ENCODE results near the gene FAM107B.

DNA sequence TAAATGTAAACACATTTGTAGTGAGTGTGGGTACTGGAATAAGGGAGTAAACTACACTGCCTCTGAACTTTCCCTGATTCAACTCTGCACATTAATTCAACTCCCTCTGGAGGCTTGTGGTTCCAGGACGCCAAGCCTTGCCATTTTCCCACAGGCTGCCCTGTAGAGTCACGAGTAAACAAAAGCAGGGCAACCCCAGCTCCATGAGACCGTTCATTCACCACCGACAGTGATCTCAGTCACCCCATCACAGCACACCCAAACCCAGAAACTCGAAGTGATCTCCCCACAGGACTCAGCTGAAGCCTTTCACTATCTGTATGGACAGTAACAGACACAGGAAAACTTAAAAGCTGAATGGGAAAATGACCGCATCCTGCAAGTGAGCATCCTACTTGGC, 225.2 kb downstream of the FAM107B start:
- TF ChIP-seq KDM1A (IDR thresholded peaks at IDR 0.05; ENCODE audit: borderline replicate concordance, low read length) (no peak), EZH2 (IDR thresholded peaks at IDR 0.05; ENCODE audit: low read depth, low read length, severe bottlenecking) (no peak), TEAD4 (IDR thresholded peaks at IDR 0.05; ENCODE audit: low read depth, low read length) (no peak), SP2 (IDR thresholded peaks at IDR 0.05; ENCODE audit: low read length) (no peak)
- TF ChIP-seq, protein P1, sequence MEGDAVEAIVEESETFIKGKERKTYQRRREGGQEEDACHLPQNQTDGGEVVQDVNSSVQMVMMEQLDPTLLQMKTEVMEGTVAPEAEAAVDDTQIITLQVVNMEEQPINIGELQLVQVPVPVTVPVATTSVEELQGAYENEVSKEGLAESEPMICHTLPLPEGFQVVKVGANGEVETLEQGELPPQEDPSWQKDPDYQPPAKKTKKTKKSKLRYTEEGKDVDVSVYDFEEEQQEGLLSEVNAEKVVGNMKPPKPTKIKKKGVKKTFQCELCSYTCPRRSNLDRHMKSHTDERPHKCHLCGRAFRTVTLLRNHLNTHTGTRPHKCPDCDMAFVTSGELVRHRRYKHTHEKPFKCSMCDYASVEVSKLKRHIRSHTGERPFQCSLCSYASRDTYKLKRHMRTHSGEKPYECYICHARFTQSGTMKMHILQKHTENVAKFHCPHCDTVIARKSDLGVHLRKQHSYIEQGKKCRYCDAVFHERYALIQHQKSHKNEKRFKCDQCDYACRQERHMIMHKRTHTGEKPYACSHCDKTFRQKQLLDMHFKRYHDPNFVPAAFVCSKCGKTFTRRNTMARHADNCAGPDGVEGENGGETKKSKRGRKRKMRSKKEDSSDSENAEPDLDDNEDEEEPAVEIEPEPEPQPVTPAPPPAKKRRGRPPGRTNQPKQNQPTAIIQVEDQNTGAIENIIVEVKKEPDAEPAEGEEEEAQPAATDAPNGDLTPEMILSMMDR (IDR thresholded peaks at IDR 0.05; ENCODE audit: control extremely low read depth in 1 of 3, insufficient read depth in 1 of 3, low read depth in 1 of 3, low read length in 3 of 3) = no peak
- TF ChIP-seq, protein P2, sequence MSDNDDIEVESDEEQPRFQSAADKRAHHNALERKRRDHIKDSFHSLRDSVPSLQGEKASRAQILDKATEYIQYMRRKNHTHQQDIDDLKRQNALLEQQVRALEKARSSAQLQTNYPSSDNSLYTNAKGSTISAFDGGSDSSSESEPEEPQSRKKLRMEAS (IDR thresholded peaks at IDR 0.05) = no peak
- TF ChIP-seq, protein P3, sequence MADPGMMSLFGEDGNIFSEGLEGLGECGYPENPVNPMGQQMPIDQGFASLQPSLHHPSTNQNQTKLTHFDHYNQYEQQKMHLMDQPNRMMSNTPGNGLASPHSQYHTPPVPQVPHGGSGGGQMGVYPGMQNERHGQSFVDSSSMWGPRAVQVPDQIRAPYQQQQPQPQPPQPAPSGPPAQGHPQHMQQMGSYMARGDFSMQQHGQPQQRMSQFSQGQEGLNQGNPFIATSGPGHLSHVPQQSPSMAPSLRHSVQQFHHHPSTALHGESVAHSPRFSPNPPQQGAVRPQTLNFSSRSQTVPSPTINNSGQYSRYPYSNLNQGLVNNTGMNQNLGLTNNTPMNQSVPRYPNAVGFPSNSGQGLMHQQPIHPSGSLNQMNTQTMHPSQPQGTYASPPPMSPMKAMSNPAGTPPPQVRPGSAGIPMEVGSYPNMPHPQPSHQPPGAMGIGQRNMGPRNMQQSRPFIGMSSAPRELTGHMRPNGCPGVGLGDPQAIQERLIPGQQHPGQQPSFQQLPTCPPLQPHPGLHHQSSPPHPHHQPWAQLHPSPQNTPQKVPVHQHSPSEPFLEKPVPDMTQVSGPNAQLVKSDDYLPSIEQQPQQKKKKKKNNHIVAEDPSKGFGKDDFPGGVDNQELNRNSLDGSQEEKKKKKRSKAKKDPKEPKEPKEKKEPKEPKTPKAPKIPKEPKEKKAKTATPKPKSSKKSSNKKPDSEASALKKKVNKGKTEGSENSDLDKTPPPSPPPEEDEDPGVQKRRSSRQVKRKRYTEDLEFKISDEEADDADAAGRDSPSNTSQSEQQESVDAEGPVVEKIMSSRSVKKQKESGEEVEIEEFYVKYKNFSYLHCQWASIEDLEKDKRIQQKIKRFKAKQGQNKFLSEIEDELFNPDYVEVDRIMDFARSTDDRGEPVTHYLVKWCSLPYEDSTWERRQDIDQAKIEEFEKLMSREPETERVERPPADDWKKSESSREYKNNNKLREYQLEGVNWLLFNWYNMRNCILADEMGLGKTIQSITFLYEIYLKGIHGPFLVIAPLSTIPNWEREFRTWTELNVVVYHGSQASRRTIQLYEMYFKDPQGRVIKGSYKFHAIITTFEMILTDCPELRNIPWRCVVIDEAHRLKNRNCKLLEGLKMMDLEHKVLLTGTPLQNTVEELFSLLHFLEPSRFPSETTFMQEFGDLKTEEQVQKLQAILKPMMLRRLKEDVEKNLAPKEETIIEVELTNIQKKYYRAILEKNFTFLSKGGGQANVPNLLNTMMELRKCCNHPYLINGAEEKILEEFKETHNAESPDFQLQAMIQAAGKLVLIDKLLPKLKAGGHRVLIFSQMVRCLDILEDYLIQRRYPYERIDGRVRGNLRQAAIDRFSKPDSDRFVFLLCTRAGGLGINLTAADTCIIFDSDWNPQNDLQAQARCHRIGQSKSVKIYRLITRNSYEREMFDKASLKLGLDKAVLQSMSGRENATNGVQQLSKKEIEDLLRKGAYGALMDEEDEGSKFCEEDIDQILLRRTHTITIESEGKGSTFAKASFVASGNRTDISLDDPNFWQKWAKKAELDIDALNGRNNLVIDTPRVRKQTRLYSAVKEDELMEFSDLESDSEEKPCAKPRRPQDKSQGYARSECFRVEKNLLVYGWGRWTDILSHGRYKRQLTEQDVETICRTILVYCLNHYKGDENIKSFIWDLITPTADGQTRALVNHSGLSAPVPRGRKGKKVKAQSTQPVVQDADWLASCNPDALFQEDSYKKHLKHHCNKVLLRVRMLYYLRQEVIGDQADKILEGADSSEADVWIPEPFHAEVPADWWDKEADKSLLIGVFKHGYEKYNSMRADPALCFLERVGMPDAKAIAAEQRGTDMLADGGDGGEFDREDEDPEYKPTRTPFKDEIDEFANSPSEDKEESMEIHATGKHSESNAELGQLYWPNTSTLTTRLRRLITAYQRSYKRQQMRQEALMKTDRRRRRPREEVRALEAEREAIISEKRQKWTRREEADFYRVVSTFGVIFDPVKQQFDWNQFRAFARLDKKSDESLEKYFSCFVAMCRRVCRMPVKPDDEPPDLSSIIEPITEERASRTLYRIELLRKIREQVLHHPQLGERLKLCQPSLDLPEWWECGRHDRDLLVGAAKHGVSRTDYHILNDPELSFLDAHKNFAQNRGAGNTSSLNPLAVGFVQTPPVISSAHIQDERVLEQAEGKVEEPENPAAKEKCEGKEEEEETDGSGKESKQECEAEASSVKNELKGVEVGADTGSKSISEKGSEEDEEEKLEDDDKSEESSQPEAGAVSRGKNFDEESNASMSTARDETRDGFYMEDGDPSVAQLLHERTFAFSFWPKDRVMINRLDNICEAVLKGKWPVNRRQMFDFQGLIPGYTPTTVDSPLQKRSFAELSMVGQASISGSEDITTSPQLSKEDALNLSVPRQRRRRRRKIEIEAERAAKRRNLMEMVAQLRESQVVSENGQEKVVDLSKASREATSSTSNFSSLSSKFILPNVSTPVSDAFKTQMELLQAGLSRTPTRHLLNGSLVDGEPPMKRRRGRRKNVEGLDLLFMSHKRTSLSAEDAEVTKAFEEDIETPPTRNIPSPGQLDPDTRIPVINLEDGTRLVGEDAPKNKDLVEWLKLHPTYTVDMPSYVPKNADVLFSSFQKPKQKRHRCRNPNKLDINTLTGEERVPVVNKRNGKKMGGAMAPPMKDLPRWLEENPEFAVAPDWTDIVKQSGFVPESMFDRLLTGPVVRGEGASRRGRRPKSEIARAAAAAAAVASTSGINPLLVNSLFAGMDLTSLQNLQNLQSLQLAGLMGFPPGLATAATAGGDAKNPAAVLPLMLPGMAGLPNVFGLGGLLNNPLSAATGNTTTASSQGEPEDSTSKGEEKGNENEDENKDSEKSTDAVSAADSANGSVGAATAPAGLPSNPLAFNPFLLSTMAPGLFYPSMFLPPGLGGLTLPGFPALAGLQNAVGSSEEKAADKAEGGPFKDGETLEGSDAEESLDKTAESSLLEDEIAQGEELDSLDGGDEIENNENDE (IDR thresholded peaks at IDR 0.05; ENCODE audit: insufficient replicate concordance, low read length) = no peak

Measured in H1 (cell line).